GM10847 (cell line): Measurements from ENCODE around the gene NEDD4L.

Source experiments
- POLR2A ChIP-seq: IDR thresholded peaks from 2 replicates; pipeline ENCODE4 v1.6.1; 2011; ENCODE audit not compliant: insufficient read length; ENCODE audit errors: extremely low read depth

NEDD4L gene

GRCh38 chr18:58021504-58021903, 22.5 kb upstream of the NEDD4L start:
- no peak for TF ChIP-seq POLR2A

GRCh38 chr18:58023108-58023507, 20.9 kb upstream of the NEDD4L start:
- no peak for TF ChIP-seq POLR2A

GRCh38 chr18:58024139-58024538, 19.9 kb upstream of the NEDD4L start:
- TF ChIP-seq POLR2A = no peak

GRCh38 chr18:58025205-58025604, 18.8 kb upstream of the NEDD4L start:
- TF ChIP-seq POLR2A = no peak

- no peak for TF ChIP-seq POLR2A
These were observed 18.3 kb upstream of the NEDD4L start for GRCh38 chr18:58025733-58026132.

GRCh38 chr18:58026395-58026794, 17.6 kb upstream of the NEDD4L start:
- no peak for TF ChIP-seq POLR2A

- no peak for TF ChIP-seq POLR2A
These were observed 17.2 kb upstream of the NEDD4L start for GRCh38 chr18:58026857-58027256.

GRCh38 chr18:58027341-58027740, 16.7 kb upstream of the NEDD4L start:
- TF ChIP-seq POLR2A = no peak

GRCh38 chr18:58028109-58028784, 15.8 kb upstream of the NEDD4L start:
- no peak for TF ChIP-seq POLR2A

- no peak for TF ChIP-seq POLR2A
These were observed 11.8 kb upstream of the NEDD4L start for GRCh38 chr18:58032233-58032632.

- TF ChIP-seq POLR2A = no peak
These were observed 10.8 kb upstream of the NEDD4L start for GRCh38 chr18:58033216-58033615.

GRCh38 chr18:58034370-58034769, 9.7 kb upstream of the NEDD4L start:
- no peak for TF ChIP-seq POLR2A

- no peak for TF ChIP-seq POLR2A
These were observed 6.9 kb upstream of the NEDD4L start for GRCh38 chr18:58037163-58037562.

GRCh38 chr18:58038063-58038462, 6.0 kb upstream of the NEDD4L start:
- no peak for TF ChIP-seq POLR2A

GRCh38 chr18:58041633-58042032, 2.4 kb upstream of the NEDD4L start:
- no peak for TF ChIP-seq POLR2A

GRCh38 chr18:58042826-58043490, 1.1 kb upstream of the NEDD4L start:
- no peak for TF ChIP-seq POLR2A
